ENCODE results near the gene TRPM2.

- TF ChIP-seq CTCF (IDR thresholded peaks at IDR 0.05): no peak
- TF ChIP-seq ZFX (IDR thresholded peaks at IDR 0.05; ENCODE audit: borderline replicate concordance): no peak
Observed at GRCh38 chr21:44473915-44474555, 120.6 kb downstream of the TRPM2 start.
